Measurements from ENCODE around the gene VPS33B. TPM values are rescaled to one million over a fixed set of nuclear protein-coding genes. Genes with fewer than 3 reads are reported as not detected.

Gene VPS33B
- polyA plus RNA-seq, 2 of the 4 experiments (the other 2 are of a cell fraction): 11.1 to 17.9 TPM

DNA sequence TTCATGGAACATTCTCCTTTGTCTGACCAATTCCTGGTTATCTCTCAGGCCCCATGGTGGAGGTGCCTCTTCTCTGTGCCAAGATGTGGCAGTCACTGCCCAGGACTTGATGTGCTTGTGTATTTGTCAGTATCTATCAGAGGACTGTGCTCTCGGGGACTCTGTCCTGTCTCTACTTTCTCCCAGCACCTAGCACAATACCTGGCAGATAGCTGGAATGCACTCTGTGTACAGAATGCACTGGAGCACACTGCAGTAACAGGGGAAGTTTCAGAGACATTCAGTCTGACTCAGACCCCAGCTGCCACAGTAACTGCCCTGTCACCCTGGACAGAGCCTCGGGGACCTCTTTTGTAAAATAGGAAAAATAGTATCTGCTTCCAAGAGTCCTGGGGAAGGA is 43.1 kb upstream of the VPS33B start:
- TF ChIP-seq, protein P1, sequence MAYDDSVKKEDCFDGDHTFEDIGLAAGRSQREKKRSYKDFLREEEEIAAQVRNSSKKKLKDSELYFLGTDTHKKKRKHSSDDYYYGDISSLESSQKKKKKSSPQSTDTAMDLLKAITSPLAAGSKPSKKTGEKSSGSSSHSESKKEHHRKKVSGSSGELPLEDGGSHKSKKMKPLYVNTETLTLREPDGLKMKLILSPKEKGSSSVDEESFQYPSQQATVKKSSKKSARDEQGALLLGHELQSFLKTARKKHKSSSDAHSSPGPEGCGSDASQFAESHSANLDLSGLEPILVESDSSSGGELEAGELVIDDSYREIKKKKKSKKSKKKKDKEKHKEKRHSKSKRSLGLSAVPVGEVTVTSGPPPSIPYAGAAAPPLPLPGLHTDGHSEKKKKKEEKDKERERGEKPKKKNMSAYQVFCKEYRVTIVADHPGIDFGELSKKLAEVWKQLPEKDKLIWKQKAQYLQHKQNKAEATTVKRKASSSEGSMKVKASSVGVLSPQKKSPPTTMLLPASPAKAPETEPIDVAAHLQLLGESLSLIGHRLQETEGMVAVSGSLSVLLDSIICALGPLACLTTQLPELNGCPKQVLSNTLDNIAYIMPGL (CRISPR knock-in tag; IDR thresholded peaks at IDR 0.05; ENCODE audit: borderline replicate concordance): no peak
- no peak for TF ChIP-seq HEYL (CRISPR knock-in tag; IDR thresholded peaks at IDR 0.05)
- no peak for TF ChIP-seq PHF8 (IDR thresholded peaks at IDR 0.05; ENCODE audit: borderline replicate concordance, low read depth)
- TF ChIP-seq EHMT2 (IDR thresholded peaks at IDR 0.05; ENCODE audit: low read depth): no peak
- TF ChIP-seq ZFP36 (IDR thresholded peaks at IDR 0.05; ENCODE audit: borderline replicate concordance, partially characterized antibody): no peak
- TF ChIP-seq, protein P2, sequence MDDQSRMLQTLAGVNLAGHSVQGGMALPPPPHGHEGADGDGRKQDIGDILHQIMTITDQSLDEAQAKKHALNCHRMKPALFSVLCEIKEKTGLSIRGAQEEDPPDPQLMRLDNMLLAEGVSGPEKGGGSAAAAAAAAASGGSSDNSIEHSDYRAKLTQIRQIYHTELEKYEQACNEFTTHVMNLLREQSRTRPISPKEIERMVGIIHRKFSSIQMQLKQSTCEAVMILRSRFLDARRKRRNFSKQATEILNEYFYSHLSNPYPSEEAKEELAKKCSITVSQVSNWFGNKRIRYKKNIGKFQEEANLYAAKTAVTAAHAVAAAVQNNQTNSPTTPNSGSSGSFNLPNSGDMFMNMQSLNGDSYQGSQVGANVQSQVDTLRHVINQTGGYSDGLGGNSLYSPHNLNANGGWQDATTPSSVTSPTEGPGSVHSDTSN (IDR thresholded peaks at IDR 0.05): no peak
- no peak for TF ChIP-seq POLR2AphosphoS2 (conservative IDR thresholded peaks at IDR 0.05; ENCODE audit: low read length)
- no peak overlapping the region for H3K4me2 ChIP-seq
- FAIRE-seq: no peak
- DNase-seq (ENCODE audit: low read depth in 1 of 2, low spot score in 1 of 2): no peak
- POLR2A ChIA-PET: no interaction called here
- no peaks in the 10 kb centered on the region for H3K4me1 ChIP-seq
- CTCF ChIA-PET: interaction anchor here (1.0 to 8.7 kb wide), 2 partner anchors 9 to 207 kb away, joined by 3 to 49 read pairs; no protein-coding TSS in a partner anchor
- H3K27ac ChIP-seq: no peak overlapping the region
- WGBS (ENCODE audit: missing lambda C conversion rate): 4% methylated on average over 2 of the region's 2 CpGs
- no peaks in the 10 kb centered on the region; the same call in 2 of the 3 replicates for H3K9me3 ChIP-seq
- ATAC-seq: no peak
- no peak overlapping the region for H3K4me3 ChIP-seq

DNA sequence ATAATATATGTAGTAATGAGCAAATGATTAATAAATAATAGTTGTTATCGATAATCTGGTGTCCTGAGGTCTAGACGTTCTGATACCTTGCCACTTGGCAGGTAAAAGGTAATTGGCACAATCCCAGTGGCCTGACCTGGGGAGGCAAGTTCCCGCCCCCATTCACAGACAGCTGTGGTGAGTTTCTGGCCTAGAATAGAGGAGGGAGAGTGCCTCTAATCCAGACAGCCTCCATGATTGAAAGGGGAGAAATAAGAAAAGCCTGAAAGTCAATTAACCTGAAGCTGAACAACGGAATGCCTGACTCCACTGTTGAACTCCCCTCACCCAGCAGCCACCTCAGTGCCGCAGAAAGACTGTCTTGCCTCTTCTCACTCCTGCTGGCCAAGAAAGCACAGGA is 39.6 kb upstream of the VPS33B start:
- ChIA-PET POLR2A (no interaction called here), CTCF (no interaction called here)
- 37% methylated on average over 5 of the region's 5 CpGs for WGBS (ENCODE audit: missing lambda C conversion rate)
- H3K9me3 ChIP-seq: no peaks in the 10 kb centered on the region
- no peak for DNase-seq (ENCODE audit: low read depth in 1 of 2, low spot score in 1 of 2)
- no peaks in the 10 kb centered on the region for H3K4me1 ChIP-seq
- FAIRE-seq: no peak
- no peak overlapping the region for H3K4me2 ChIP-seq
- no peak overlapping the region for H3K27ac ChIP-seq
- TF ChIP-seq POLR2AphosphoS2 (conservative IDR thresholded peaks at IDR 0.05; ENCODE audit: low read length): no peak
- no peak for TF ChIP-seq JUN (IDR thresholded peaks at IDR 0.05)
- no peak for TF ChIP-seq CBX8 (IDR thresholded peaks at IDR 0.05)
- no peak for TF ChIP-seq ZSCAN20 (CRISPR knock-in tag; IDR thresholded peaks at IDR 0.05)
- no peak overlapping the region for H3K4me3 ChIP-seq
- ATAC-seq: no peak

DNA sequence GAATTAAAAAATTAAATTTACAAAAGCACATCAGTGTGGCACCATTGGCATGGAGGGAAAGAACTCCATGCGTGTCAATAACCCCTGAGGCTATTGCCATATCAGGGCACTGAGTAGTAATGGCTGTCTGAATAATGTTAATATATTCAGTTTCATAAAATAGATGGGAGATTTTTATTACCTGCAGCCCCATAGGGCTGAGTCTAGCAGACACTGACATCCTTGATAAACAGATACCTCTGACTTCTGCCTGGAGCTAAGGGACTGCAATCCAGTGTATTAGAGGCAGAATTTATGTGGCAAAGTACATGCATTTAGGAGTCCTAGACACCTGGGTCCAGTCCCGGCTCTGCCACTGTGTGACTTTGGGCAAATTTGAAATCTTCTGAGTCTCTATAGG is 38.8 kb upstream of the VPS33B start:
- no peak overlapping the region for H3K4me3 ChIP-seq
- POLR2A ChIA-PET: no interaction called here
- WGBS (ENCODE audit: missing lambda C conversion rate): 18% methylated on average over 2 of the region's 2 CpGs
- H3K27ac ChIP-seq: no peak overlapping the region
- CTCF ChIA-PET: interaction anchor here (0.6 kb wide), 1 partner anchor 164 kb away, joined by 3 read pairs; no protein-coding TSS in a partner anchor
- no peak overlapping the region for H3K4me2 ChIP-seq
- no peak for ATAC-seq
- DNase-seq (ENCODE audit: low read depth in 1 of 2, low spot score in 1 of 2): no peak
- no peak for TF ChIP-seq NR3C1 (IDR thresholded peaks at IDR 0.05)
- TF ChIP-seq CHD2 (IDR thresholded peaks at IDR 0.05; ENCODE audit: low read length, partially characterized antibody): no peak
- TF ChIP-seq, protein P3, sequence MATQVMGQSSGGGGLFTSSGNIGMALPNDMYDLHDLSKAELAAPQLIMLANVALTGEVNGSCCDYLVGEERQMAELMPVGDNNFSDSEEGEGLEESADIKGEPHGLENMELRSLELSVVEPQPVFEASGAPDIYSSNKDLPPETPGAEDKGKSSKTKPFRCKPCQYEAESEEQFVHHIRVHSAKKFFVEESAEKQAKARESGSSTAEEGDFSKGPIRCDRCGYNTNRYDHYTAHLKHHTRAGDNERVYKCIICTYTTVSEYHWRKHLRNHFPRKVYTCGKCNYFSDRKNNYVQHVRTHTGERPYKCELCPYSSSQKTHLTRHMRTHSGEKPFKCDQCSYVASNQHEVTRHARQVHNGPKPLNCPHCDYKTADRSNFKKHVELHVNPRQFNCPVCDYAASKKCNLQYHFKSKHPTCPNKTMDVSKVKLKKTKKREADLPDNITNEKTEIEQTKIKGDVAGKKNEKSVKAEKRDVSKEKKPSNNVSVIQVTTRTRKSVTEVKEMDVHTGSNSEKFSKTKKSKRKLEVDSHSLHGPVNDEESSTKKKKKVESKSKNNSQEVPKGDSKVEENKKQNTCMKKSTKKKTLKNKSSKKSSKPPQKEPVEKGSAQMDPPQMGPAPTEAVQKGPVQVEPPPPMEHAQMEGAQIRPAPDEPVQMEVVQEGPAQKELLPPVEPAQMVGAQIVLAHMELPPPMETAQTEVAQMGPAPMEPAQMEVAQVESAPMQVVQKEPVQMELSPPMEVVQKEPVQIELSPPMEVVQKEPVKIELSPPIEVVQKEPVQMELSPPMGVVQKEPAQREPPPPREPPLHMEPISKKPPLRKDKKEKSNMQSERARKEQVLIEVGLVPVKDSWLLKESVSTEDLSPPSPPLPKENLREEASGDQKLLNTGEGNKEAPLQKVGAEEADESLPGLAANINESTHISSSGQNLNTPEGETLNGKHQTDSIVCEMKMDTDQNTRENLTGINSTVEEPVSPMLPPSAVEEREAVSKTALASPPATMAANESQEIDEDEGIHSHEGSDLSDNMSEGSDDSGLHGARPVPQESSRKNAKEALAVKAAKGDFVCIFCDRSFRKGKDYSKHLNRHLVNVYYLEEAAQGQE (IDR thresholded peaks at IDR 0.05): no peak
- TF ChIP-seq HOXB5 (CRISPR knock-in tag; IDR thresholded peaks at IDR 0.05): no peak
- TF ChIP-seq TFCP2L1 (CRISPR knock-in tag; IDR thresholded peaks at IDR 0.05): no peak
- TF ChIP-seq ESRRA (IDR thresholded peaks at IDR 0.05; ENCODE audit: borderline replicate concordance, low read length): no peak
- no peak for FAIRE-seq
- no peaks in the 10 kb centered on the region for H3K9me3 ChIP-seq
- no peaks in the 10 kb centered on the region for H3K4me1 ChIP-seq
